Measurements from ENCODE around the gene PXDN. TPM values are rescaled to one million over a fixed set of nuclear protein-coding genes. Genes with fewer than 3 reads are reported as not detected.
A peak's percentile ranks its signal among the peaks of the same experiment; 100 is the strongest.

Gene PXDN
- total and polyA plus RNA-seq, 2 of the 13 experiments (the other 11 are each of a cell fraction or from before 2014, with no cell fraction given), result not detected

GRCh38 chr2:1769703-1770422 lies 25.5 kb upstream of the PXDN start (continued):
- TF ChIP-seq XRCC5 (optimal IDR thresholded peaks at IDR 0.05; ENCODE audit: low read length) (peak; percentile 75), KDM2A (CRISPR knock-in tag; IDR thresholded peaks at IDR 0.05; ENCODE audit: borderline replicate concordance, low read depth) (0 out of 2 replicates have a peak, but pooled peaks have one; percentile 28), RXRA (CRISPR knock-in tag; IDR thresholded peaks at IDR 0.05) (0 out of 2 replicates have a peak, but pooled peaks have one; percentile 35), ZFP36L2 (CRISPR knock-in tag; IDR thresholded peaks at IDR 0.05) (no peak), AKAP8 (CRISPR knock-in tag; IDR thresholded peaks at IDR 0.05) (no peak), ZNF556 (CRISPR knock-in tag; IDR thresholded peaks at IDR 0.05; ENCODE audit: borderline replicate concordance) (no peak), HNF4A (CRISPR knock-in tag; IDR thresholded peaks at IDR 0.05) (peak; percentile 69), SALL1 (CRISPR knock-in tag; IDR thresholded peaks at IDR 0.05) (0 out of 2 replicates have a peak, but pooled peaks have one; percentile 23), ZNF274 (CRISPR knock-in tag; IDR thresholded peaks at IDR 0.05) (0 out of 2 replicates have a peak, but pooled peaks have one; percentile 37)
- TF ChIP-seq, protein P1, sequence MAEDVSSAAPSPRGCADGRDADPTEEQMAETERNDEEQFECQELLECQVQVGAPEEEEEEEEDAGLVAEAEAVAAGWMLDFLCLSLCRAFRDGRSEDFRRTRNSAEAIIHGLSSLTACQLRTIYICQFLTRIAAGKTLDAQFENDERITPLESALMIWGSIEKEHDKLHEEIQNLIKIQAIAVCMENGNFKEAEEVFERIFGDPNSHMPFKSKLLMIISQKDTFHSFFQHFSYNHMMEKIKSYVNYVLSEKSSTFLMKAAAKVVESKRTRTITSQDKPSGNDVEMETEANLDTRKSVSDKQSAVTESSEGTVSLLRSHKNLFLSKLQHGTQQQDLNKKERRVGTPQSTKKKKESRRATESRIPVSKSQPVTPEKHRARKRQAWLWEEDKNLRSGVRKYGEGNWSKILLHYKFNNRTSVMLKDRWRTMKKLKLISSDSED (CRISPR knock-in tag; IDR thresholded peaks at IDR 0.05), result no peak

GRCh38 chr2:1767939-1768691 lies 23.8 kb upstream of the PXDN start:
- no peaks in the 10 kb centered on the region for H3K79me2 ChIP-seq (ENCODE audit: insufficient read depth, low read length)
- CTCF ChIA-PET (ENCODE audit: low intra/inter-chr PET ratio, low total read pairs), result no interaction called here
- H2AFZ ChIP-seq (ENCODE audit: low read length), result no peak overlapping the region
- WGBS (ENCODE audit: low lambda C conversion rate), result 44% methylated on average over 23 of the region's 23 CpGs
- H3K36me3 ChIP-seq (replicated peaks in 1 of 2; ENCODE audit: control insufficient read depth in 1 of 2, insufficient read depth in 2 of 2, low read length in 2 of 2), result no peaks in the 10 kb centered on the region
- BruUV-seq (replicated peaks), result no TSS peak
- FAIRE-seq (no peak), ATAC-seq (no peak), DNase-seq (ENCODE audit: low spot score) (no peak)
- no peaks in the 10 kb centered on the region for H3K4me1 ChIP-seq (ENCODE audit: insufficient read depth, low read length)
- no peak overlapping the region for H3K4me2 ChIP-seq (ENCODE audit: low read depth, low read length)
- no peak overlapping the region for H3K9ac ChIP-seq (ENCODE audit: insufficient read depth, low read depth, low read length)
- H3K4me3 ChIP-seq (replicated peaks in 1 of 3; ENCODE audit: insufficient read depth in 1 of 3, low read depth in 2 of 3, low read length in 3 of 3), result no peak overlapping the region
- H3K27me3 ChIP-seq (ENCODE audit: control insufficient read depth in 1 of 2, insufficient read depth in 2 of 2, low read length in 2 of 2), result peaks cover 1 to 24% of the 10 kb centered on the region in 2 experiments; a peak in 3 of 5 replicates
- no peaks in the 10 kb centered on the region for H3K9me3 ChIP-seq (ENCODE audit: low read length)
- H4K20me1 ChIP-seq (ENCODE audit: insufficient read depth, low read length), result no peaks in the 10 kb centered on the region
- intact Hi-C loops (cut with micrococcal nuclease; ENCODE audit: unreplicated experiment) (loop anchor here (2.0 kb wide), 1 partner anchor 185 kb away; no protein-coding TSS in a partner anchor), in situ Hi-C loops (cut with HindIII; ENCODE audit: extremely low pct_ligation_motif_present, low pct_unique_long_range_greater_than_20kb) (no loop called here)
- POLR2A ChIA-PET, result no interaction called here
- H3K27ac ChIP-seq (ENCODE audit: extremely low read length, insufficient read depth, low read length), result no peak overlapping the region
- TF ChIP-seq NR1H2 (CRISPR knock-in tag; IDR thresholded peaks at IDR 0.05; ENCODE audit: borderline replicate concordance, low read depth) (no peak), ZNF790 (CRISPR knock-in tag; IDR thresholded peaks at IDR 0.05; ENCODE audit: borderline replicate concordance) (no peak), ZNF264 (CRISPR knock-in tag; IDR thresholded peaks at IDR 0.05) (no peak), TSC22D2 (CRISPR knock-in tag; IDR thresholded peaks at IDR 0.05; ENCODE audit: borderline replicate concordance) (no peak), ZNF572 (CRISPR knock-in tag; IDR thresholded peaks at IDR 0.05) (no peak)
- TF ChIP-seq, protein P2, sequence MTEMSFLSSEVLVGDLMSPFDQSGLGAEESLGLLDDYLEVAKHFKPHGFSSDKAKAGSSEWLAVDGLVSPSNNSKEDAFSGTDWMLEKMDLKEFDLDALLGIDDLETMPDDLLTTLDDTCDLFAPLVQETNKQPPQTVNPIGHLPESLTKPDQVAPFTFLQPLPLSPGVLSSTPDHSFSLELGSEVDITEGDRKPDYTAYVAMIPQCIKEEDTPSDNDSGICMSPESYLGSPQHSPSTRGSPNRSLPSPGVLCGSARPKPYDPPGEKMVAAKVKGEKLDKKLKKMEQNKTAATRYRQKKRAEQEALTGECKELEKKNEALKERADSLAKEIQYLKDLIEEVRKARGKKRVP (CRISPR knock-in tag; IDR thresholded peaks at IDR 0.05), result no peak
